Mesodermal cell (in vitro differentiated cells): Measurements from ENCODE around the gene BRD1.
"Not testable (repeated sequence)": the region's sequence is repeated elsewhere in the genome, so short reads cannot be mapped to it uniquely, and the experiment has no call there.

ENCODE experiments used
- H3K27ac ChIP-seq: 2 replicates; pipeline ENCODE4 v1.7.0; 2013; ENCODE audit warnings: mild to moderate bottlenecking, low read depth, low read length, moderate library complexity; ENCODE audit not compliant: severe bottlenecking
- H3K36me3 ChIP-seq: 2 replicates; pipeline ENCODE4 v1.7.1; 2013; ENCODE audit warnings: mild to moderate bottlenecking, low read length, moderate library complexity; ENCODE audit not compliant: control insufficient read depth, insufficient read depth
- H3K4me1 ChIP-seq: one replicate; pipeline ENCODE4 v1.7.1; 2013; ENCODE audit warnings: mild to moderate bottlenecking, low read length; ENCODE audit not compliant: insufficient read depth, control insufficient read depth, poor library complexity, severe bottlenecking
- H3K4me3 ChIP-seq: 2 replicates; pipeline ENCODE4 v1.7.0; 2013; ENCODE audit warnings: low read length, control low read depth, mild to moderate bottlenecking; ENCODE audit not compliant: insufficient read depth, poor library complexity, severe bottlenecking; ENCODE audit errors: extremely low read depth
- H3K9me3 ChIP-seq: 2 replicates; pipeline ENCODE4 v1.7.1; 2013; ENCODE audit warnings: mild to moderate bottlenecking, low read length, moderate library complexity; ENCODE audit not compliant: control insufficient read depth
- WGBS, 2 experiments: methylation state at CpG; one replicate each; pipeline ENCODE4 v1.1.5; 2013; ENCODE audit warnings: missing lambda C conversion rate in 2 of 2; ENCODE audit not compliant: insufficient coverage in 2 of 2; 5-methylcytosine and 5-hydroxymethylcytosine counted together

The BRD1 gene

DNA sequence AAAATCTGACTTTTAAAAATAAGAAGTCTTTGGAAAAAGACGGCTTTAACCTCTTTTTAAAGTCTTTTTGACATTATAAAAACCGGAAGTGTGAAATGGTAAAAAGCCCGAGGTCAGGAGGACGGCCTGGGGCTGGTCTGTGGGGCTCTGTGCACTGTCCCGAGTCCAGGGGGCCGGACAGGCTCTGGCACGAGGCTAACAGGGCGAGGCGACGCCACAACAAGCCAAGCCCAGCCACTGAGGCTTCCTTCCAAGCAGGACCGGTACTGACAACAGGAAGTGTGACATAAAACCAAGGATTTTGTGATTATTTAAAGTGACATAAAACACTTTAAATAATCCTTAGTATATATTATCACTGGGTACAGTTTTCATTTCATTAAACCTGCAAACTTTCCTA is 39.2 kb downstream of the BRD1 start:
- H3K36me3 ChIP-seq, result peaks cover 94% of the 10 kb centered on the region
- H3K4me3 ChIP-seq, result no peak overlapping the region
- no peak overlapping the region for H3K27ac ChIP-seq

DNA sequence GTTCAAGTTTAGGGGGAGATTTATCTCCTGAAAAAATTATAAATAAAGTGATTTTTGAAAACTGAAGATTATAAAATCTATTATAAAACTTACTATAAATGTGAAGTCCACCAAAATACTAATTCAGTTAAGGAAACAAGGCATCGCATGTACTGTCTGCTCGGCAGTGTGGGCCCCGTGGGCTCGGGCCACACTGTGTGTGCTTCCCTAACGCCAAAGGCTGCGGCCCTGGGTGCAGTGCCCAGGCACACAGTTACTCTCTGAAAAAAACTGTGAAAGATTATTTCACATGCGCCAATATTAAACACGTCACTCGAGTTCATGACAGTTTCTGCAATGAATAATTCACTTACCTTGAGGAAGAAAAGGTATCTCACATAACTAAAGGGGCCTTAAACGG is 39.8 kb downstream of the BRD1 start:
- peaks cover 25% of the 10 kb centered on the region for H3K4me1 ChIP-seq
- no peak overlapping the region for H3K4me3 ChIP-seq
- WGBS, 2 experiments, result 94 to 98% methylated on average over 8 to 10 of the region's 10 CpGs
- H3K36me3 ChIP-seq, result peaks cover 93% of the 10 kb centered on the region
- no peaks in the 10 kb centered on the region for H3K9me3 ChIP-seq
- H3K27ac ChIP-seq, result no peak overlapping the region

More for the DNA sequence above, 39.2 kb downstream of the BRD1 start:
- H3K4me1 ChIP-seq, result peaks cover 25% of the 10 kb centered on the region
- 89 to 96% methylated on average over 7 to 8 of the region's 11 CpGs for WGBS, 2 experiments
- no peaks in the 10 kb centered on the region for H3K9me3 ChIP-seq

DNA sequence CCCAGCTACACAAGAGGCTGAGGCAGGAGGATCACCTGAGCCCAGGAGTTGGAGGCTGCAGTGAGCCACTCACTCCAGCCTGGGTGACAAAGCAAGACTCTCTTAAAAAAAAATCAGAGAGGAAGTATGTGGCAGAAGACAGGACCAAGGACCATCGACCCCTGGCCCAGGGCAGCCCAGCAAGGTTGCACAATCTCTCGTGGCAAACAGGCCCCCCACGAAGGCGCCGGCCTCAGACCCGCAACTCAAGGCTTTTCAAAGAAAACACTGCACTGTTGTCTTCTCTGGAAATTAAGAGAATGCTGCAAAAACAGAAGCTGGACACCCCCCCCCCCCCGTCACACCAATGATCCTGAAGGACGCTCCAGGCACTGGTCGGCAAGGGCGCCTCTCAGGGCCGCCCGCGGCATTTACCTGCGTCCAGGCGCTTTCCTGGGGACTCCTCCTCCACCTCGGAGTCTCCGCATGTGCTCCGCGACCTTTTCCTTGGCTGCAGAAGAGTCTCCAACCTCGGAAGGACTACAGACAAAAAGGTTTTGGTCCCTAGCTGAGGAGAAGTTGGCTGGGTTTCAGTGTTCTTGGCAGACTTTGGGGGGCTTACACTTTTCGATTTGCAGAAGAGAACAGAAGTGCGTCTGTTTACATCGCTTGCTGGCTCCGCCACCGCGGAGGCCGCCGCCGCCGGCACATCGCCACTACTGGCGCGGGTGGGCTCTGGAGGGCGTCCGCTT is 40.5 kb downstream of the BRD1 start:
- 96 to 97% methylated on average over 32 to 34 of the region's 35 CpGs for WGBS, 2 experiments
- Histone ChIP-seq H3K9me3 (no peaks in the 10 kb centered on the region), H3K27ac (no peak overlapping the region), H3K4me1 (peaks cover 25% of the 10 kb centered on the region), H3K4me3 (no peak overlapping the region), H3K36me3 (peaks cover 87% of the 10 kb centered on the region)

DNA sequence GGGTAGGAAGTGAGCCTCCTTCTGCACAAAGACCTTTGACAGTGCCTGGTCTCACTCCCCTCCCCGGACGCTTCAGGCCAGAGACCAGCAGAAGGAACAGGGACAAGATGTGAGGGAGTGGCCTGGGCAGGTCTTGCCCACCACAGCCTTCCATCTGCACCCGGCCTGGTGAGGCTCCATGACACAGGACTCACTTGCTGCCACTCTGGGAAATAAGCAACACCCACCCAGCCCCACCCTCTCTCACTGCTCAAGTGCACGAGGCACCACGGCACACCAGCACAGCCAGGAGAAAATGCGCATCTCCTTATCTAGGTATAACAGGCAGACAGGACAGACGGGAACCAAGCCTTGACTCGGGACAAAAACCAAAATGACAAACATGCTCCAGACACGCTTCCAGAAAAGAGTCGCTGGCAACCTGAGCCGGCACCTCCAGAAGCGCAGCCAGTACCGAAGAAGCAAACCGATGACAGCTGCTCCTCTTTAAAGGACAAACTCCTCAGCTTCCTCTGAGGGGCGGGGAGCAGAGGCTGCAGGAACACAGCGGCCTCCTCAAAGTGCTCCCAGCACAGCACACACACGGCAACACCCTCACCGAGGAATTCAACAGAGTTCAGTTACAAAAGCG is 41.7 kb downstream of the BRD1 start:
- H3K27ac ChIP-seq, result no peak overlapping the region
- H3K9me3 ChIP-seq, result no peaks in the 10 kb centered on the region
- H3K4me3 ChIP-seq, result no peak overlapping the region
- H3K36me3 ChIP-seq, result peaks cover 87% of the 10 kb centered on the region
- 85 to 87% methylated on average over 14 to 16 of the region's 19 CpGs for WGBS, 2 experiments
- peaks cover 21% of the 10 kb centered on the region for H3K4me1 ChIP-seq

DNA sequence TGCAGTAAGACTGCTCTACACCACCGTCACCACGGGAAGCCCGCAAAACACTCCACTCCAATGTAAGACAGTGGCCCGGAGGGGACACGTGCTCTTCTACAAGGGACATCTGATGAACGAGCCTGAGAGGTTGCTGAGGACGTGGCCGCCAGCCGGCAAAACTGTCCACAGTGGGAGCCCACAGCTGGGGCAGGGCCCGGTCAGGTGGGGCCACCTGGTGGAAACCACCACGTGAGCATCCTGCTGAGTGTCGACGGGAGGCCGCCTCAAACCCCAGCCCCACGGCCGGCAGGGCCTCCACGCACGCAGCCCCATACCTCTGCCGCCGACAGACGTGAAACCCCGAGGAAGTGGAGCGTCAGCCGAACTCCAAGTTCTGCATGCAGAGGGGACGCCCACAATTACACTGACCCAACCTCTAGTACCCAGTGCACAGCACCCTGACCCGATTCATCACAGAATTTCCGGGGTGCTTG is 42.6 kb downstream of the BRD1 start:
- Histone ChIP-seq H3K4me1 (peaks cover 26% of the 10 kb centered on the region), H3K9me3 (no peaks in the 10 kb centered on the region), H3K4me3 (no peak overlapping the region), H3K27ac (no peak overlapping the region), H3K36me3 (peaks cover 88% of the 10 kb centered on the region)
- WGBS, 2 experiments, result 94 to 95% methylated on average over 26 of the region's 27 CpGs

DNA sequence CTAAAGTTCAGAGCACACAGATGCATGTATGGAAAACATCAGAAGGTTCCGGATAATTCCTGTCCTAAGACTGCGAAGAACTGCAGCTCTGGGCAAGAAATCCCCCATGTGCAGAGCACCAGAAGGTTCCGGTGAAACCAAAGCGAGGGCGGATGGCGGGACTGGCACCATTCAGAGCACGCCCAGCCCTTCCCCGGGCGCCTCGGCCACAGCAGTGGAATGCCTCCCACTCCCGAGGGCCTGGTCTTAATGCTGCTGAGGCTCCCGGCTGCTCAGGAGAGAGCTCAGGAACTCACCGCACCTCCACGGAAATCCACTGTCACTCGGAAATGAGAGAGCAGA is 43.1 kb downstream of the BRD1 start:
- H3K4me3 ChIP-seq, result no peak overlapping the region
- H3K9me3 ChIP-seq, result no peaks in the 10 kb centered on the region
- 95 to 96% methylated on average over 15 of the region's 15 CpGs for WGBS, 2 experiments
- no peak overlapping the region for H3K27ac ChIP-seq
- peaks cover 26% of the 10 kb centered on the region for H3K4me1 ChIP-seq
- H3K36me3 ChIP-seq, result peaks cover 89% of the 10 kb centered on the region

DNA sequence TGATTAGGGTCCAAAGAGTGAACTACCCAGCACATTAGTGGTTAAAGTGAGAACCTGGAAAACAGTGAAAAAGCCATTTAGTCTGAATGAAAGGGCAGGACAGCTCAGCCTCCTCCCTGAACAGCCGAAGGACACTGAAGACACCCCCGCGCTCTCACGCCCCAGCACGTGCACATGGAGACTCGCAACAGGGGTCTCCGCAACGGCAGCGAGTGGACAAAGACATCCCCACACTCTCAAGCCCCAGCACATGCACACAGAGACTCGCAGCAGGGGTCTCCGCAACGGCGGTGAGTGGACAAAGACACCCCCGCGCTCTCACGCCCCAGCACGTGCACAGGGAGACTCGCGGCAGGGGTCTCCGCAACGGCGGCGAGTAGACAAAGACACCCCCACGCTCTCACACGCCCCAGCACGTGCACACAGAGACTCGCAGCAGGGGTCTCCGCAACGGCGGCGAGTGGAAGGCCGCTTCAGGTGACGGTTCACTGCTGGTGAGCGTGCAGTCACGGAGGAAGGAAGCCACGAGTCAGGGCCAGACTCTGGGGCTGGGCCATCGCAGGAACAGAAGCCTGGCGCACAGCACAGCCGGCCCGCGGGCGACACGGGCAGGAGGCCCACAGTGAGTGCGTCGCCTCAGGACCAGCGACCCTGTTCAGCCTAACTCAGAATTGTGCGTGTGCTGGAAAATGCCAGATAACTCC is 43.6 kb downstream of the BRD1 start:
- Histone ChIP-seq H3K4me3 (no peak overlapping the region), H3K4me1 (peaks cover 21% of the 10 kb centered on the region), H3K27ac (no peak overlapping the region), H3K9me3 (no peaks in the 10 kb centered on the region), H3K36me3 (peaks cover 84% of the 10 kb centered on the region)
- WGBS, 2 experiments, result 96% methylated on average over 42 to 43 of the region's 47 CpGs

DNA sequence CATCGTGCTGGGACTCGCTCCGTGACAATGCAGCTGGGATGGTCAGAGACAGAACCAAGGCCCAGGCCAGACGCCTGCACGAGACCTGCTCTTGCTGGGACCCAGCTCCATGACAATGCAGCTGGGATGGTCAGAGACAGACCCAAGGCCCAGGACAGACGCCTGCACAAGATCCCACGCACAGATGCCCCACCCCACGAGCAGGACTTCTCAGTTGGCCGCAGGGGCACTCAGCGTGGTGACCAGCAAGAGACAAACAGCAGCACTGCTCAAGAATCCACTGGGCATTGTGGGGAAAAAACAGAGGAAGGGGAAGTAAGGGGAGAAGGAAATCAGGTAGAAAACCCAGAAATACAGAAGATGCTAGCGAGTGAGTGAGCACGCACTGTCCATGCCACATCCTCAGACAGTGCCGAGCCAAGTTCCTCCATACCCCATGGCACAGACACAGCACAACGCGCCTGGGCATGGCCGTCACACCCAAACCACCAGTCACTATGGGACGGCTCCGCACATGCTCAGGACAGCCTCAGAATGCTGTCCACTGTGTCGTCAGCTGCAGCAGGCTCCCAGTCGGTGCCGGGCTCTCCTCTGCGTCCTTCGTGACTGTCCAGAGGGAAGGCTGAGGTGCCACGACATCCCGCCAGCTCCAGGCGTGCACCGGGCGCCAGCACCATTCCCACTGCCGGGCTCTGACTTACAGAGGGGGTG is 44.5 kb downstream of the BRD1 start:
- Histone ChIP-seq H3K4me1 (peaks cover 17% of the 10 kb centered on the region), H3K9me3 (no peaks in the 10 kb centered on the region), H3K27ac (no peak overlapping the region), H3K36me3 (peaks cover 79% of the 10 kb centered on the region), H3K4me3 (no peak overlapping the region)
- 98 to 99% methylated on average over 19 to 26 of the region's 29 CpGs for WGBS, 2 experiments

DNA sequence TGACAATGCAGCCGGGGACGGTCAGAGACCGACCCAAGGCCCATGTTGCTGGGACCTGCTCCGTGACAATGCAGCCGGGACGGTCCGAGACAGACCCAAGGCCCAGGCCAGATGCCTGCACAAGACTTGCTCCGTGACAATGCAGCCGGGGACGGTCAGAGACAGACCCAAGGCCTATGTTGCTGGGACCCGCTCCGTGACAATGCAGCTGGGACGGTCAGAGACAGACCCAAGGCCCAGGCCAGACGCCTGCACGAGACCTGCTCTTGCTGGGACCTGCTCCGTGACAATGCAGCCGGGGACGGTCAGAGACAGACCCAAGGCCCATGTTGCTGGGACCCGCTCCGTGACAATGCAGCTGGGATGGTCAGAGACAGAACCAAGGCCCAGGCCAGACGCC is 45.8 kb downstream of the BRD1 start:
- peaks cover 79% of the 10 kb centered on the region for H3K36me3 ChIP-seq
- peaks cover 17% of the 10 kb centered on the region for H3K4me1 ChIP-seq
- H3K9me3 ChIP-seq, H3K4me3 ChIP-seq, H3K27ac ChIP-seq: not testable (repeated sequence)
- WGBS, 2 experiments, result 97 to 98% methylated on average over 21 of the region's 21 CpGs

DNA sequence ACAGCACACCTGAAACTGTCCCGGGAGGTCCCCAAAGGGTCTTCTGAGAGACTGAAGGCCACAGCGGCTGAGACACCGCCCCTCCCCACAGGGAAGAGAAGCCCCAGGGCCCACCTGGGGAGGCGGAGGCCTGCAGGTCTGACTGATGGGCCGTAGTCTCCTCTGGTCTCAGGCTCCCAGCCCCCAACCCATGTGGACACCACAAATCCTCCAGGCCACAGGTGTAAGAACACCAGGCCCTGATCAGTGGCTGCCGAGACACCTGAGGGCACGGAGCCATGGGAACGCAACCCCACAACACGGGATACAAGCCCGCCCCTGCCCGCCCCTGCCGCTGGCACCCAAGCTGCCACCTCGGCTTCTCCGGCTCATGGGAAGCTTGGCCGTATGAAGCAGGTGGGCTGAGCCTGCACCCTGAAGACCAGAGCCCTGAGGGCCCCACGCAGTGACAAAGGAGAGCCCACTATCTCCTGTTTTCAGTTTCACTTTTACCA is 46.3 kb downstream of the BRD1 start:
- Histone ChIP-seq H3K36me3 (peaks cover 79% of the 10 kb centered on the region), H3K27ac (no peak overlapping the region), H3K4me1 (peaks cover 14% of the 10 kb centered on the region), H3K4me3 (no peak overlapping the region), H3K9me3 (no peaks in the 10 kb centered on the region)
- 96% methylated on average over 11 to 16 of the region's 16 CpGs for WGBS, 2 experiments
